SK-N-MC (cell line): ENCODE data around the gene ADORA3.

ENCODE experiments used
- EZH2 ChIP-seq: fragments of 200-600 bp; sonication (generic); IDR thresholded peaks from one replicate; pipeline ENCODE4 v1.6.1; 2017; ENCODE audit warnings: antibody characterized with exemption
- FOXP2 ChIP-seq: optimal IDR thresholded peaks from 2 replicates; pipeline ENCODE3; 2011; ENCODE audit warnings: mild to moderate bottlenecking, moderate library complexity; ENCODE audit not compliant: insufficient read depth; ENCODE audit errors: extremely low read length, control extremely low read depth
- POLR2AphosphoS5 ChIP-seq: IDR thresholded peaks from 2 replicates; pipeline ENCODE4 v1.6.1; 2012; ENCODE audit warnings: mild to moderate bottlenecking, low read depth, low read length, borderline replicate concordance

DNA sequence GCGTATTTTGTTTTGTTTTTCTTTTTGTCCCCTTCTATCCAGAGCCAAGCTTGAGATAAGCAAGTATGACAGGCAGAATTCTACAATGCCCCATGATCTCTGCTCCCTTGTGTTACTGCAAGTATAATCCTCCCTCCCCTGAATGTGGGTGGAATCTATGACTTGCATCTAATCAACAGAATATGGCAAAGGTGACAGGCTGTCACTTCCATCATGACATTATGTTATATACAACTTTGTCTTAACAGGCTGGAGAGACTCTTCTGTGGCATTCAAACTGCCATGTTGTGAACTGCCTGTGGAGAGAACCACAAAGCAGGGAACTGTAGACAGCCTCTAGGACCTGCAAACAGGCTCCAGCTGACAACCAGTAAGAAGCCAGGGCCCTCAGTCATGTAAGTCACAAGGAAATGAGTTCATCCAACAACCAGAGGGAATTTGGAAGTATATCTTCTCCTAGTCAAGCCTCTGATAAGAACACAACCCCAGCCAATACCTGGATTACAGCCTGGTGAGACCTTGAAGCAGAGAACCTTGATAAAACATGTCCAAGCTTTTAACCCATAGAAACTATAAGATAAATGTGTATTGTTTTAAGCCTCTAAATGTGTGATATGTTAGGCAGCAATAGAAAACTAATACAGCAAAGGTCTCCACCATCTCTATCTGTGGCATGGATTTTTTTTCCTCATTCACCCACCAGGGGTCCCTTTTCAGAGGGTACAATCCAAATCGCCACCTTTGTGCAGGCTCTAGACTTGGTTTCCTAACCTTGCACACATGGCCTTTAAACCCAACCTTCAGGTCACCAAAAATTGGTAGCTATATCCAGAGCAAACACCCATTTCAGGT is 35.3 kb downstream of the ADORA3 start:
- TF ChIP-seq EZH2 (no peak), POLR2AphosphoS5 (no peak), FOXP2 (no peak)
